Islet of Langerhans (tissue), 1 donor: ENCODE results near the gene VWCE.

ENCODE experiments used
- FAIRE-seq: peaks from one replicate; lab custom pipeline; 2011; peaks lifted over from hg19 to GRCh38; lab: Jason Lieb, UNC

The VWCE gene

DNA sequence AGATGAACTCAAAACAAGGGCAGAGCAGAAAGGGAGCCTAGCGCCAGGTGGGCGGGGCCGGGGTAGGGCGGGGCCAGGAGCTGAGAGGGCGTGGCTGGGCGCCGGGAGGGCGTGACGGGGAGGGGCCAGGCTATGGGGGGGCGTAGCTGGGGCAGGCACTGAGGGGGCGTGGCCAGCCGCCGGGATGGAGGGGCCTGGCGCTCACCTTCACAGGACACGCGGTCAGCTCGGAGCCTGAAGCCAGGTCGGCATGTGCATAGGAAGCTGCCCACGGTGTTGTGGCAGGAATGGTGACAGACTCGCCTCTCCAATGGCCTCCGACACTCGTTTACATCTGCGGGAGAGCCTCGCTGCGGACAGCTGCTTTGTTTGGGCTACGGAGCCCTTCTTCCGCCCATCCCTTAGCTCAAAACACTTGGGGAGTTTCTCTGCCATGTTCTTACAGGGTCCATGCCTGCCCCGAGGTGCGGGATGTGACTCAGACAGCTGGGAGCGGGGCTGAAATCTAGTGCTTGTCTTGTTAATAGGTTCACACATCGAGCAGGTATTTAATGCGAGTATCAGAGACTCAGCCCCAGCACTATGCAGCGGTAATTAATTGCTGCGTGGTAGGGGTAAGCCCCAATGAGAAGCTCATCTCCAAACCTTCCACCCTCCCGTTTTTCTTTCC is 13.4 kb downstream of the VWCE start:
- no peak for FAIRE-seq

DNA sequence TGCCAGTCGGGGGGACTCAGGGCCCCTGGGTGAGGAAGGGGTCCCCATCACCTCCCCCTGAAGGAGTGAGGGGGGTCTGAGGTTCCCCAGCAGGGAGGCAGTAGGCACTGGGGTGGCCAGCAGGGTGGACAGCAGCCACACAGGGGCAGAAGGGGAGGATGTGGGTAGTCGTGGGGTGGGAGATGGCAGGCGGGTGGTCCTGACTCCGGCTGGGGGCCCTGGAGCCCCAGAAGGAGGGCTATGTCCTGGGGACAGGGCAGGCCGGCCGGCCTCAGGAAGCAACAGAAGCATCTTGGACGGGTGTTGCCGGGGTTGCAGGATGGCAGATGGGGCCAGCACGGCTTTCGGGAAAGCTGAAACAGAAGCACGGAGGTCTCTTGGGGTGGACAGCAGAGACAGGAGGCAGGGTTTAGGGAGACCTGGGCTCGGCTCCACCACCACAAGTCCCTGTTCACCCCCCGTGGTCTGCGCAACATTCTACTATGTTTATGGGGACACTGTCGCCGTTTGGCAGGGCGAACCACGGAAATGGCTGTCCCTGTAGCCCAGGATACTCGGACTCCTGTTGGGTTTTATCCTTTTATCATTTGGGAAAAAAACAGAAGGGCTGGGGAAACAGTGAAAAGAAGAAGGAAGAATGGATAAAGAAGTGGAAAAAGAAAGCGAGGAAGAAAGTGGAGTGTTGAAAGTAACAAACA is 14.1 kb downstream of the VWCE start:
- FAIRE-seq, result no peak

DNA sequence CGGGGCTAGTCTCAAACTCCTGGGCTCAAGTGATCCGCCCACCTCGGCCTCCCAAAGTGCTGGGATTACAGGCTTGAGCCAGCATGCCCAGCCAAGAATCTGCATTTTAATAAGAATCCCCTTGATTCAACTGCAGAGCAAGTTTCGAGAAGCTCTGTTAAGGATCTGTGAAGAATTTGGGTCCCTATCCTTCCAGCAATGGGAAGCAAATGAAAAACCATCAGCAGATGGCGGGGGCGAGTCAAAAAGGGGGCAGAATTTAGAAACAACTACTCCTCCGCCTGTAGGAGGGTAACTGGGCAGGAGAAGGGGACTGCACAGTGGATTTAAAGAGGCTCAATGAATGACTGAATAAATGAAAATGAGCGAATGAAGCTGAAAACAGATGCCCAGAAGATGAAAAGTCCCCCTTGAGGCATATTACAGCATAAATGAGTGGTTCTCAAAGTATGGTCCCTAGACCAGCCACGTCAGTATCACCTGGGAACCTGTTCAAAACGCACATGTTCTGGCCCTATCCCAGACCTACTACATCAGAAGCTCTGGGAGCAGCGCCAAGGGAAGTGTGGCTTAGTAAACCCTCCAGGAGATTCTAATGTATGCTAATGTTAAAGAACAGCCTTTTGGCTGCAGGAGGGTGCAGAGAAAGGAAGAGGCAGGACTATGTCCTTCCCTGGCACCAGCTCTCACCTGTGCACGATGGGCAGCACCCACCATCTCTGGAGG is 15.0 kb downstream of the VWCE start:
- no peak for FAIRE-seq

DNA sequence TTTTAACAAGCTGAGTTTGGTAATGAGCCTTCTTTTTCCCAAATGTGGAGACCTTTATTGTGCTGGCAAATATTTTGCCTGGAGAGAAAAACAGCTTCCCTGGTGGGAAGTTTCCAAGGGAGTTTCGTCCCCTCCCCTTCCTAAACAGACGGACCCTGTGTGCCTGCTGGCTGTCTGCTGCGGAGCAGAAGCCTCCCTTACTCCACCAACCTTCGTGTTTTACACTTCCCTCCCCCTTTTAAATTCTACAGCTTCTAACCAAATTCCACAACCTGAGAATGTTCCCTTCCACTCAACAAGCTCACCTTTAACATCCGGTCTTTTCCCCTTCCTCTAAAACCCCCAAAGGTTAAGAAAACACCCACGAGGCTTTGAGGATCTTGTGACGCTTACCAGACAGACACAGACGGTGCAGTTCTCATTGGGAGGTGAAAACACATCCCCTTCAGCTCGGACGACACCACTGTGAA is 17.1 kb downstream of the VWCE start:
- no peak for FAIRE-seq

DNA sequence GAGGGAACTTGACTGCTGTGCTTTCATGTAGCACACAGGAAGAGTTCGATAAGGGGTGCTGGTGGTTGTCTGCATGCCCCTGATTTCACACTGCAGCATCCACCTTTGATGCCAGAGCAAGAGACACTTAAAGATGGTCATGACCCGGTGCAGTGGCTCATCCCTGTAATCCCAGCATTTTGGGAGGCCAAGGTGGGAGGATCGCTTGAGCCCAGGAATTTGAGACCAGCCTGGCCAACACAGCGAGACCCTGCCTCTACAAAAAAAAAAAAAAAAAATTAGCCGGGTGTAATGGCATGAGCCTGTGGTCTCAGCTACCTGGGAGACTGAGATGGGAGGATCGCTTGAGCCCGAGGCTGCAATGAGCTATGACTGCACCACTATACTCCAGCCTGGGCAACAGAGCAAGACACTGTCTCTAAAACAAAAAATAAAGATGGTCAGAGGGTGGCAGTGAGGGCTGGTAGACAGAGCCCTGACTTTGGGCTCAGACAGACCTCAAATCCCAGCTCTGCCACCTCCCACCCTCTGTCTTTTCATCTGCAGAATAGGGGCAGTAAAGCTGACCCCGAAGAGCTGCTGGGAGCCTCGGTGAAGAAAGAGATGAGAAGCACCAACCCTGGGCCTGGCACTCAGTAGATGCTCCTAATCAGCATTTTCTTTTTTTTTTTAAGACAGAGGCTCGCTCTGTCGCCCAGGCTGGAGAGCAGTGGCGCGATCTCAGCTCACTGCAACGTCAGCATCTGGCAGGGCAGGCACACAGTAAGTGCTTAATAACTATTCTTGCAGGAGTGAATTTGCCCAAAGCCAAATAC is 17.7 kb downstream of the VWCE start:
- no peak for FAIRE-seq

DNA sequence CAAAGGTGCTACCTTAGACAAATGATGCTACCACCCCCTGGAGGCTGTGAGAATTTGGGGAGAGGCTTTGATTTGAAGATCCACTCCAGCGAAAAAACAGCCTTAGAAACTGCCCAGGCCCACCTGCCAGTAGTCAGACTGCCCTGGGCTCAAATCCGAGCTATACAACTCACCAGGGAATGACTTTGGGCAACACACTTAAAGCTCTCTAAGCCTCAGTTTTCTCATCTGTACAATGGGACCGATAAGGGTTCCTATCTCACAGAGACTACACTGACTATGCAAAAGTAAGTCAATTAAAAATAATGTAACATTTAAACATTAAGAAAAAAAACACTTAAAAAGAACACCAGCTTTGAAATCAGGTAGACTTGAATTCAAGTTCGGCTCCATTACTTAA is 19.9 kb downstream of the VWCE start:
- FAIRE-seq, result no peak

DNA sequence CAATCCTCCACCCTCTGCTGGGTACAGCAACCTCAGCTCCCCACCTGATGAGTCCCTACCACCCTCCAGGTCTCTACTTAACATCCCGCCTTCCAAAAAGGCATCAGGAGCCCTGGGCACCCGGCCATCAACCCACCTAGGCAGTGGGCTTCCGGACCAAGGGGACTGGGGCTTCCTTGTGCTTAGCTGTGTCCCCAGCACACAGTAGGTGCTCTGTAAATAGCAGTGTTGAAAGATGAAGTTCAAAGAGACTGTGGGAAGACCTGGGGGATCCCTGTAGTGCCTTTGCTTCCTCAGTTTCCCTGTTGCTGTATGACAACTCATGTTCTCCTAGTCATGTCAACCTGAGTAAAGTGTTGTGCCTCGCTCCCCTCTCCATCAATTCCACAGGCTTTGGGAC is 21.0 kb downstream of the VWCE start:
- FAIRE-seq, result no peak

DNA sequence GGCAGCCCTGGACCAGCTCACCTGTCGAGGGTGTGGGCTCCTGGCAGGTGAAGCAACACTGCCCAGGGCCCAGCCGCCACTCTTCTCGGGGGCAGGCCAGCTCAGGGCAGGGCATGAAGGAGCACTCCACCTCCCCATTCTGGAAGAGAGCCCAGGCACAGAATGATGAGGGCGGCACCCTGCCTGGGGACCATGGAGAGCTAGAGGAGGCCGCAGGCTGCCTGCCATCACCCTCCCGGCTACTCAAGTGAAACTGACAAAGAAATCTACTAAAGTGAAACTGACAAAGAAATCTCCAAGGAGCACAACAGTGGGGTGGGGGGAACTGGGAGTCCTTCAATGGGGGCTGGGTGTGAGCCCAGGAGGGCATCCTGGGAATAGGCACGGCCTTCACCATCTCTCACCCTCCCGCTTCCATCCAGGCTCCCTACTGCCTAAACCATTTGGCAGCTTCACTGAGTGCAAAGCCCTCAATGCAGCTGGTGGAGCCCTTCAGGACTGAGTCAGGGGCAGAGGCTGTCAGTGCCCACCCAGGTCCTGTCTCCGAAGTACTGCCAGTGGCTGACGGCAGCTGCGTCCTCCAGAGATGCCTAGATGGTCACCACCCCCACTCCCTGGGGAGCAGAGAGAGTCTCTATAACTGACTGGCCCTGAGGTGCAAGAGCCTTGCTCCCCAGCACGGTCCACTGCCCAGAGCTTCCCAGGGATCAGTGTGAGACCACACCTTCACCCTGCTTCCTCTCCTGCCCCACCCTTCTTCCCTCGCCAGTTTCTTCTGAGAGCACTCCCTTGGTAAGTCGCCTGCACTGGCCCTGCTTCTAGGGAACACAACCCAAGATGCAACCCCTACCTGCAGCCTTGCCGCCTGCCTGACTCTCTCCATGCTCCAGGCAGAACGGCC is 21.7 kb downstream of the VWCE start:
- FAIRE-seq, result no peak

DNA sequence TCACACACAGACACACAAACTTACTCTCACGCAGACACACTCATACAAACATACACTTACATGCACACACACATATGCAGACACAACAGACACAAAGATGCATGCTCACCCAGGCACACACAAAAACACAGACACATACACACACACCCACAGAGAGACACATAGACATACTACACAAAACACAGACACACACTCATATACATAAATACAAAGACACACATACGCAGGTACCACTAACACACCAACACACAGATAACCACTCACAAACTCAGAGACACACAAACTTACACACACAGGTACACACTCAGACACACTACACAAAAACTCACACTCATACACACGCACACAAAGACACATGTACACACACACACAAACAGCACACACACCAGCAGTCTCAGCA is 22.4 kb downstream of the VWCE start:
- no peak for FAIRE-seq

DNA sequence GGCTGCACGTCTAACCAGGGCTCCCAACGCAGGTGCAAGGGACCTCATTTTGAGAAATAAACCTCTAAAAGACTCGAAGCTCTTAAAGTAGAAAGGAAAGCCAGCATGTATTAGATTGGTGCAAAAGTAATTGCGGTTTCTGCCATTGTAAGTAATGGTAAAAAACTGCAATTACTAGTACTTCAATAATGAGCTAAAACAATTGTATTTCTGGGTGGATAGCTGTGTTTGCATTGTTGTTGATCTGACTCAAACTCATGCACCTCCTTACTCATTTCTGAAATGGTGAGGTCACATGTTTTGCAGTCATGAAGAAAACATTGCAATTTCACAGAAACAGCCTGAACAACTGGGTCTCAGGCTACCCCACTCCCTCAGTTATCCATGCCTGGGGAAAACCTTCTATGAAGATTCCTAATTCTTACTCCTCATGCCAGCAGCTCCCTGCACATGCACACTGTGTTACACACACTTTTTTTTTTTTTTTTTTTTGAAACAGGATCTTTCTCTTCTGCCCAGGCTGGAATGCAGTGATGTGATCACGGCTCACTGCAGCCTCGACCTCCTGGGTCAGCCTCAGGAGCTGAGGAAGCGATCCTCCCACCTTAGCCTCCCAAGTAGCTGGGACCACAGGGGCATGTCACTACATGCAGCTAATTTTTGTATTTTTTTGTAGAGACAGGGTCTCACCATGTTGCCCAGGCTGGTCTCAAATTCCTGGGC is 24.6 kb downstream of the VWCE start:
- no peak for FAIRE-seq

DNA sequence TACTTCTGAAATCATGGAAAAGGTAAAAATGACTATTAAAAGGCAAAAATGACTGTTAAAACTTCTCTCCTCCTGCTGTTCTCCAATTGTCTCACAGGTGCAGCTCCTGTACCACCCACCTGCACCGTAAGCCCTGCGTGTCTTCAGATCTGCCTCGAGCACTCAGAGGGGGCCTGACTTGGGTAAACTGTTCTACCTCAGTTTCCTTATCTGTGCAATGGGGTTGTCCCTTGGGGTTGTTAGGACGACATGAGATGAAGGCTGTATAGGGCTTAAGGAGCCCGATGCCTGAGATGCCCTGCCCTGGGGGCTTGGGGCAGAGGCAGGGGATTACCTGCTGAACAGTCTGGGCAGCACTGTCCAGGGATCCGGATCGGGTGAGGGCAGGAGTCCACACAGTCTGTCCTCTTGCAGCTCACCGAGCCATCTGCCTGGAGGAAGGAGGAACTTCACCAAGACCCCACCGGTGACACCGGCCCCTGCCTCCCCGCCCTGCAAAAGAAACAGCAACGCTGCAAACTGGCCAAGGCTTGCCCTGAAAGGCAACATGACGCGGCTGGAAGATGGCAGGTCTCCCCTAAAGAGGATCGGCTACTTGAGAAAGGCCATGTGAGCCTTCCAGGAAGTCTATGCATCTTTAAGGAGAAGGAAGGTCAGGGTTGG is 26.4 kb downstream of the VWCE start:
- no peak for FAIRE-seq

DNA sequence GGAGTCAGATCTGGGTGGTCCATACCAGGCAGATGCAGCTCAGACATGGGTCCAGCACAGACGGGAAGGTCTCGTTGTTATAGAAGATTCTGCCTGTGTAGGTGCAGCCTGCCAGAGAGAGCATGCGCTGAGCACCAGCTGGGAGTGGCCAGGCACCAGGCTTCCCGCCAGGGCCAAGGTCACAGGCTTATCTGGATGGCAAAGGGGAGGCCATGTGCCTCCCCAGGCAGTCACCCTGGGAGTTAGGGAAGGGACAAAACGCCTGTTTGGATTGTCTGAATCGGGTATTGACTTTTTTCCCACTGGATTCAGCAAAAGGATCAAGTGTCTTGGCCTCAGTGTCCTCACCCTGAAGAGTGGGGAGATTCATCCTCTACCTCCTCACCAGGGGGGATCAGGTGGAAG is 27.7 kb downstream of the VWCE start:
- FAIRE-seq, result no peak

DNA sequence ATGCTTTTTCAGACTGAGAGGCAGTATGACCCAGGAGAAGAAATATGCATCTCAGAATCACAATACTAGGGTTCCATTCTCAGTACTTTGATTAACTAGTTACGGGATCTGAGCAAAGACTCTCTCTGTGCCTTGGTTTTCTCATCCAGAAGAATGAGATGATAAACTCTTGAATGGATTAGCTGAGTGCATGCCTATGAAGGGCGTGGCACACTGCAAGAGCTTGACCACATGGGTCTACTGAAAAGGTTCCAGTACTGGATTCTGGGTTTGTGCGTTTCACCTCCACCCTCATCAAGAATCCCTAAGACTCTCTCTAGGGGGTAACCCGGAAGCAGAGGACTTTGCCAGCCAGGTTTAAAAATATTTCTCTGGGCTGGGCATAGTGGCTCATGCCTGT is 28.5 kb downstream of the VWCE start:
- FAIRE-seq, result no peak

DNA sequence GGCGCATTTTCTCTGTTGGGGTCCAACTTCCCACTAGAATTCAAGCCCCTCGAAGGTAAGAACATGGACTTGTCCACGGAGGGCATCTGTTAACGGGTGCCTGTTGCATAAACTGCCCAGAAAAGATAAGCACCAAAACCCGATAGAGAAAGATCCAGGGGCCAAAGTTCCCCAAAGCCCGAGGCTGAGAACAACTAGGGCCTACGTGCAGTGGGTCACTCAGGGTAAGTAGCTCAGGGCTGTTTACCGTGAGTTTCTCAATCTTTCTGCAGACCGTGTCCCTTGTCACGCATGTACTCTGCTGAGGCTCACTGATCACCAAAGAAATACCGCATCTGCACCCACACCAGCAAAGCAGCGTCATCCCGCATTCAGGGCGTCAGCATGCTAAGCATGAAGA is 29.8 kb downstream of the VWCE start:
- FAIRE-seq, result no peak

DNA sequence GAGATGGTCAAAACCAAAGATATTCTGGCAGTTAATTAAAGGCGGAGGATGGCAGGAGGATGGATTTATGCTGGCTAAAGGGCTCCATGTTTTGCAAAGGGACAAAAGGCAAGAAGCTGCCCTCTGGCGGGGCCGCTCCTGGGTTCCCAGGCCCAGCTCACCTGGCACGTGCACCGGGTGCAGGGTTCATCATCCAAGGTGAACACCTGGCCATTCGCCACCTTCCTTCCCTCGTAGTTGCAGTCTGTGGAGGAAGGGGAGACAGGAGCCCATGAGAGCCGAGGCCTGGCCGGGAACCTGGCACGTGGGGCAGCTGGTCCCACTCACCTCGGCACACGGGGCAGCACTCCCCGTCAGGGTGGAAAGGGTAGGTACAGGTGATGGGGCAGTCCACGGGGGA is 30.3 kb downstream of the VWCE start:
- FAIRE-seq, result no peak

DNA sequence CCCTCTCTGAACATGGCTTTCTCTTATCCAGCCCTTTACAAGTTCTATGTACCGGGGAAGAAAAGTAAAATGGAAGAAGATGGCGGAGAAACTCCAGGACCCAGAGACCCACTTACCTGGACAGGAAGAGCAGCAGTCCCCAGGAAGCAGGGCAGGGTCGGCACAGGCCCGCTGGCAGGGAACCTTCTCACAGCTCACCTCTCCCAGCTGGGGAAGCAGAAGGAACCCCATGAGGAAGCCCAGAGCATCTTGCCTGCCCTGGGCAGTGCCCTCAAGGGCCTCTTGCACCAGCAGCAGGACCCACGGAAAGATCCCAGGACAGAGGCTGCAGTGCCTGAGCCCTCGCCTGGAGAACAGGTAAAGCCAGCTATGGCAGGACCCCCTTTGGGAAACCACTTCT is 30.7 kb downstream of the VWCE start:
- no peak for FAIRE-seq

DNA sequence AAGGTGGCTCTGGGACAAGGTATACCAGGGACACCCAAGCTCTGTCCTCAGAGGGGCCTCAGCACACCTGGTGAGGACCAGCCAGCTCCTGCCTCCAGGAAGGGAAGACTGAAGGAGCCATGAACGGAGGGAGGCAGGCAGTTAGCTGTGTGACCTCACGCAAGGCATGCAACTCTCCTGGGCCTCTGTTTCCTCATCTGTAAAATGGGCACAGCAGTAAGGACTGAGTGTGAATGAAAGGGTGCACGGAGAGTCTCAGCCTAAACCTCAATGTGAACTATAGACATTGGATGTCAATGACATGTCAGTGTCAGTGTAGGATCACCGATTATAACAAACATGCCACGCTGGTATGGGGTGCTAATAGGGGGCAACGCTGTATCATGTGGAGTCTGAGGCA is 35.8 kb downstream of the VWCE start:
- FAIRE-seq, result no peak

DNA sequence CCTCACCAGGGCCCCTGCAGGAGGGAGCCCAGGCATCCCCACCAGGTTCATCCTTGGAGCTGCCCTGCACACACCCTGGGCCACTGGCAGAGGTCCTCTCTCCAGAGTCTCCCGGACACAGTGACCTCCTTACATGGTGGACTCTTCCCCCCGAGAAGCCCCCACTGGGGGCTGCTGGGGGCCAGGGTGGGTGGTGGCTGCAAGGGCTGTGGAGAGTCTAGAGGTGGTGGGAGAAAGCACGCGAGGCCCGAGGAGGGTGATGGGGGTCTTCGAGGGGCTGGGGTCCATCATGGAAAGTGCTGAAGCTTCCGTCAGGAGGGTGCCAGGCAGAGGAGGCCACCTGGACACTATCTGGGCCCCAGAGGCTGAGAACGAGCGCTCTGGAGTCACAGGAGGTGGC is 36.6 kb downstream of the VWCE start:
- FAIRE-seq, result no peak

DNA sequence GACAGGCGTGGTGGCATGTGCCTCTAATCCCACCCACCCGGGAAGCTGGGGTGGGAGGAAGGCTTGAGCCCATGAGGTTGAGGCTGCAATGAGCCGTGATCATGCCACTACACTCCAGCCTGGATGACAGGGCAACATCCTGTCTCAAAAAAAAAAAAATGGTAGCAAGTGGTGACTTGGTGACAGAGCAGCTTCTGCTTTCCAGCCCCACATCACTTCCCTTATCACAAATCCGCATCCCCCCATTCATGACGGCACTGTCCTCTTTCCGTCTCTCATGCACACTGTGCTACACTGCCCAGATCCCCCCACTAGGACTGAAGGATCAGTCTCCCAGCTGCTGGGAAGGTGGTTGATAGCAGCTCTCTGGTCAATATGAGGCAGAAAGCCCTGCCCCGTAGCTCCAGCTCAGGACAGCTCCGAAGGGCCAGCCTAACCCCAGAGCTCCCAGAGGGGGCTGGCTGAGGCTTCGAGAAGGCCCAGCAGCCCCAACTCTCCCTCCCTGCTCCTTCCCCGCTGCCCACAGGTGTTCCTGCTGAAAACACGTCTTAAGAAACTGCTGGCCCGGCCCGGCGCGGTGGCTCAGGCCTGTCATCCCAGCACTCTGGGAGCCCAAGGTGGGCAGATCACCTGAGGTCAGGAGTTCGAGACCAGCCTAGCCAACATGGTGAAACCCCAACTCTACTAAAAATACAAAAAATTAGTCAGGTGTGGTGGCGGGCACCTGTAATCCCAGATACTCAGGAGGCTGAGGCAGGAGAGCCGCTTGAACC is 38.2 kb downstream of the VWCE start:
- no peak for FAIRE-seq
